Central memory CD8-positive, alpha-beta T cell (primary cell): Measurements from ENCODE around the gene TFRC.
"Not testable (repeated sequence)": the region's sequence is repeated elsewhere in the genome, so short reads cannot be mapped to it uniquely, and the experiment has no call there.

ENCODE experiments used
- ATAC-seq: fragments of 150-1000 bp; cut with Tn5 transposase; replicated peaks from 2 replicates; pipeline ENCODE4 v1.10.0; 2022; ENCODE audit warnings: mild to moderate bottlenecking, moderate FRiP score, moderate number of reproducible peaks; ENCODE audit not compliant: poor library complexity, severe bottlenecking; ENCODE audit errors: extremely low read depth
- DNase-seq, 2 donors: peaks; one replicate each; pipeline ENCODE4 v3.0.0; 2021; ENCODE audit warnings: low spot score in 2 of 2
- H3K27ac Mint-ChIP-seq: one replicate; pipeline ENCODE4 v1.8.0; 2022; ENCODE audit warnings: low read depth, mild to moderate bottlenecking, moderate library complexity, mixed read lengths
- H3K27me3 Mint-ChIP-seq: one replicate; pipeline ENCODE4 v1.8.0; 2022; ENCODE audit warnings: mixed read lengths
- H3K36me3 Mint-ChIP-seq: one replicate; pipeline ENCODE4 v1.8.0; 2022; ENCODE audit warnings: mild to moderate bottlenecking, moderate library complexity, mixed read lengths; ENCODE audit not compliant: insufficient read depth
- H3K4me1 Mint-ChIP-seq: one replicate; pipeline ENCODE4 v1.8.0; 2022; ENCODE audit warnings: mixed read lengths
- H3K4me3 Mint-ChIP-seq: one replicate; pipeline ENCODE4 v1.8.0; 2022; ENCODE audit warnings: mild to moderate bottlenecking, moderate library complexity, mixed read lengths
- H3K9me3 Mint-ChIP-seq: one replicate; pipeline ENCODE4 v1.8.0; 2022; ENCODE audit warnings: mixed read lengths

Gene TFRC

GRCh38 chr3:196005338-196005737 is 76.6 kb downstream of the TFRC start:
- H3K27me3 Mint-ChIP-seq: peaks cover 28% of the 10 kb centered on the region
- ATAC-seq, H3K27ac Mint-ChIP-seq, H3K36me3 Mint-ChIP-seq, DNase-seq, H3K4me3 Mint-ChIP-seq, H3K4me1 Mint-ChIP-seq, H3K9me3 Mint-ChIP-seq: not testable (repeated sequence)

- not testable (repeated sequence) for H3K4me1 Mint-ChIP-seq, DNase-seq, H3K4me3 Mint-ChIP-seq, H3K36me3 Mint-ChIP-seq, H3K27ac Mint-ChIP-seq, H3K9me3 Mint-ChIP-seq, ATAC-seq
- peaks cover 20% of the 10 kb centered on the region for H3K27me3 Mint-ChIP-seq
These were observed 77.4 kb downstream of the TFRC start for GRCh38 chr3:196004359-196005052.

GRCh38 chr3:196003611-196004010 is 78.3 kb downstream of the TFRC start:
- DNase-seq: no peak
- Mint-ChIP-seq H3K4me1 (no peaks in the 10 kb centered on the region), H3K27ac (no peak overlapping the region), H3K27me3 (peaks cover 16% of the 10 kb centered on the region), H3K4me3 (no peak overlapping the region), H3K9me3 (no peaks in the 10 kb centered on the region), H3K36me3 (no peaks in the 10 kb centered on the region)
- ATAC-seq: no peak

GRCh38 chr3:196002721-196003120 is 79.2 kb downstream of the TFRC start:
- not testable (repeated sequence) for ATAC-seq, H3K27me3 Mint-ChIP-seq, DNase-seq, H3K27ac Mint-ChIP-seq, H3K36me3 Mint-ChIP-seq, H3K4me1 Mint-ChIP-seq, H3K4me3 Mint-ChIP-seq, H3K9me3 Mint-ChIP-seq

GRCh38 chr3:196001240-196001639 is 80.7 kb downstream of the TFRC start:
- not testable (repeated sequence) for H3K9me3 Mint-ChIP-seq, H3K27me3 Mint-ChIP-seq, H3K27ac Mint-ChIP-seq, H3K36me3 Mint-ChIP-seq, DNase-seq, H3K4me1 Mint-ChIP-seq, H3K4me3 Mint-ChIP-seq, ATAC-seq

GRCh38 chr3:196000360-196000950 is 81.4 kb downstream of the TFRC start:
- H3K27ac Mint-ChIP-seq, H3K4me1 Mint-ChIP-seq, ATAC-seq, H3K36me3 Mint-ChIP-seq, DNase-seq, H3K4me3 Mint-ChIP-seq, H3K27me3 Mint-ChIP-seq, H3K9me3 Mint-ChIP-seq: not testable (repeated sequence)

- DNase-seq: no peak
- H3K27me3 Mint-ChIP-seq: no peaks in the 10 kb centered on the region
- no peaks in the 10 kb centered on the region for H3K4me1 Mint-ChIP-seq
- H3K4me3 Mint-ChIP-seq: no peak overlapping the region
- no peak for ATAC-seq
- H3K36me3 Mint-ChIP-seq: no peaks in the 10 kb centered on the region
- H3K27ac Mint-ChIP-seq: no peak overlapping the region
- H3K9me3 Mint-ChIP-seq: no peaks in the 10 kb centered on the region
These were observed 82.0 kb downstream of the TFRC start for GRCh38 chr3:195999896-196000295.
